WTC11 (cell line): Measurements from ENCODE around the gene CCNQ. TPM values are rescaled to one million over a fixed set of nuclear protein-coding genes. Genes with fewer than 3 reads are reported as not detected.

Experiments used
- ATAC-seq: fragments of 200-7000 bp; cut with Tn5 transposase; 2 replicates; pipeline ENCODE4 v1.10.0; 2021; ENCODE audit warnings: mild to moderate bottlenecking, moderate library complexity
- Bru-seq: library from RNA; stranded (reverse); fragments of 400-500 nt; gene quantifications from one replicate; lab custom pipeline; 2021; lab: Mats Ljungman, UMichigan
- CTCF ChIA-PET: fragments of 300-600 bp; sonication (Branson Sonifier 250); formaldehyde crosslinking; loops from one replicate; lab custom pipeline; 2021; ENCODE audit warnings: antibody characterized with exemption; lab: Charles Lee
- POLR2A ChIA-PET: fragments of 350-600 bp; sonication (Branson Sonifier 250); formaldehyde crosslinking; loops from one replicate; lab custom pipeline; 2021; ENCODE audit warnings: antibody characterized with exemption; lab: Charles Lee
- DNase-seq: peaks from one replicate; pipeline ENCODE4 v3.0.0; 2021; ENCODE audit warnings: low spot score
- H3K27ac Mint-ChIP-seq: 2 replicates; pipeline ENCODE4 v1.8.0; 2021; ENCODE audit warnings: mixed read lengths
- H3K27me3 Mint-ChIP-seq: 2 replicates; pipeline ENCODE4 v1.8.0; 2021; ENCODE audit warnings: low read depth, mild to moderate bottlenecking, moderate library complexity, mixed read lengths
- H3K36me3 Mint-ChIP-seq: 2 replicates; pipeline ENCODE4 v1.8.0; 2021; ENCODE audit warnings: mixed read lengths
- H3K4me1 Mint-ChIP-seq: 2 replicates; pipeline ENCODE4 v1.8.0; 2022; ENCODE audit warnings: mixed read lengths
- H3K4me3 Mint-ChIP-seq: 2 replicates; pipeline ENCODE4 v1.8.0; 2021; ENCODE audit warnings: mild to moderate bottlenecking, moderate library complexity, mixed read lengths
- H3K9me3 Mint-ChIP-seq: 2 replicates; pipeline ENCODE4 v1.8.0; 2021; ENCODE audit warnings: mixed read lengths
- AR ChIP-seq: fragments of 250-450 bp; sonication (Bioruptor Pico); IDR thresholded peaks from 2 replicates; pipeline ENCODE4 v1.9.0; 2021; ENCODE audit warnings: mild to moderate bottlenecking
- ATF3 ChIP-seq: sonication (generic); formaldehyde crosslinking; conservative IDR thresholded peaks from 2 replicates; pipeline ENCODE4 v1.8.1; 2022; ENCODE audit warnings: mild to moderate bottlenecking, missing genetic modification reagents
- ATF6 ChIP-seq: sonication (generic); formaldehyde crosslinking; IDR thresholded peaks from 2 replicates; pipeline ENCODE4 v1.8.1; 2023; ENCODE audit warnings: mild to moderate bottlenecking, missing genetic modification reagents
- CREM ChIP-seq: sonication (generic); formaldehyde crosslinking; IDR thresholded peaks from 2 replicates; pipeline ENCODE4 v1.8.1; 2022; ENCODE audit warnings: mild to moderate bottlenecking, missing genetic modification reagents, moderate library complexity
- E2F5 ChIP-seq: sonication (generic); formaldehyde crosslinking; IDR thresholded peaks from 2 replicates; pipeline ENCODE4 v1.8.1; 2022; ENCODE audit warnings: mild to moderate bottlenecking, moderate library complexity, missing genetic modification reagents
- ESRRA ChIP-seq: sonication (generic); formaldehyde crosslinking; IDR thresholded peaks from 2 replicates; pipeline ENCODE4 v1.8.1; 2022; ENCODE audit warnings: mild to moderate bottlenecking, missing genetic modification reagents, borderline replicate concordance
- HMGA2 ChIP-seq: fragments of 250-450 bp; sonication (Bioruptor Pico); IDR thresholded peaks from 2 replicates; pipeline ENCODE4 v1.4.0; 2021; ENCODE audit warnings: mild to moderate bottlenecking, moderate library complexity
- HMGXB4 ChIP-seq: sonication (generic); formaldehyde crosslinking; IDR thresholded peaks from 2 replicates; pipeline ENCODE4 v1.8.1; 2023; ENCODE audit warnings: mild to moderate bottlenecking, moderate library complexity, missing genetic modification reagents
- IRF1 ChIP-seq: sonication (generic); formaldehyde crosslinking; IDR thresholded peaks from 2 replicates; pipeline ENCODE4 v1.8.0; 2023; ENCODE audit warnings: missing genetic modification reagents
- MAX ChIP-seq: sonication (generic); formaldehyde crosslinking; IDR thresholded peaks from 2 replicates; pipeline ENCODE4 v1.8.0; 2022; ENCODE audit warnings: mild to moderate bottlenecking, missing genetic modification reagents
- MXD4 ChIP-seq: fragments of 250-450 bp; sonication (Bioruptor Pico); IDR thresholded peaks from 2 replicates; pipeline ENCODE4 v1.8.0; 2021; ENCODE audit warnings: mild to moderate bottlenecking, moderate library complexity, borderline replicate concordance
- SMAD4 ChIP-seq: sonication (generic); formaldehyde crosslinking; IDR thresholded peaks from 2 replicates; pipeline ENCODE4 v1.8.0; 2022; ENCODE audit warnings: mild to moderate bottlenecking, missing genetic modification reagents
- SP1 ChIP-seq: sonication (generic); formaldehyde crosslinking; conservative IDR thresholded peaks from 2 replicates; pipeline ENCODE4 v1.8.1; 2022; ENCODE audit warnings: missing genetic modification reagents
- STAT6 ChIP-seq: sonication (generic); formaldehyde crosslinking; conservative IDR thresholded peaks from 2 replicates; pipeline ENCODE4 v1.8.1; 2023; ENCODE audit warnings: mild to moderate bottlenecking, low read depth, missing genetic modification reagents, moderate library complexity
- TEAD4 ChIP-seq: sonication (generic); formaldehyde crosslinking; IDR thresholded peaks from 2 replicates; pipeline ENCODE4 v1.8.0; 2022; ENCODE audit warnings: mild to moderate bottlenecking, missing genetic modification reagents
- USF1 ChIP-seq: sonication (generic); formaldehyde crosslinking; IDR thresholded peaks from 2 replicates; pipeline ENCODE4 v1.8.0; 2022; ENCODE audit warnings: mild to moderate bottlenecking, missing genetic modification reagents
- ZBTB21 ChIP-seq: sonication (generic); formaldehyde crosslinking; IDR thresholded peaks from 2 replicates; pipeline ENCODE4 v1.8.1; 2023; ENCODE audit warnings: mild to moderate bottlenecking, missing genetic modification reagents, borderline replicate concordance
- ZMAT4 ChIP-seq: fragments of 250-450 bp; sonication (Bioruptor Pico); IDR thresholded peaks from 2 replicates; pipeline ENCODE4 v1.9.0; 2021; ENCODE audit warnings: mild to moderate bottlenecking
- ZNF219 ChIP-seq: sonication (generic); formaldehyde crosslinking; IDR thresholded peaks from 2 replicates; pipeline ENCODE4 v1.8.0; 2023; ENCODE audit warnings: missing genetic modification reagents, mild to moderate bottlenecking, borderline replicate concordance
- ZNF263 ChIP-seq: sonication (generic); formaldehyde crosslinking; IDR thresholded peaks from 2 replicates; pipeline ENCODE4 v1.8.1; 2022; ENCODE audit warnings: low read depth, mild to moderate bottlenecking, moderate library complexity, missing genetic modification reagents
- ZNF416 ChIP-seq: fragments of 250-450 bp; sonication (Bioruptor Pico); IDR thresholded peaks from 2 replicates; pipeline ENCODE4 v1.9.0; 2021; ENCODE audit warnings: mild to moderate bottlenecking, inconsistent platforms
- long read RNA-seq, 3 experiments: library from RNA in 1 of 3; library from capped mRNA in 1 of 3; library from polyadenylated mRNA in 1 of 3; unstranded in 2 of 3; stranded (forward) in 1 of 3; transcript quantifications; one replicate each; pipeline ENCODE4 v2.0.0, GENCODE V29; 2021
- total RNA-seq: library from RNA; stranded (reverse); gene quantifications from 3 replicates; pipeline ENCODE4 v1.2.3, GENCODE V29; 2021

CCNQ gene
- total RNA-seq (15.2 to 17.4 TPM (median 15.4 TPM) in 3 replicates), Bru-seq, nascent RNA (percentile 53 among the genes with signal in this experiment)
- long read RNA-seq, experiment 1, transcript CCNQ-207 (5 exons, 1,160 nt): minor isoform, 5 of 49 reads
- long read RNA-seq, experiment 1, transcript CCNQ-204 (5 exons, 1,306 nt): major isoform, 28 of 49 reads
- long read RNA-seq, experiment 1, transcript CCNQ-202 (5 exons, 1,164 nt): minor isoform, 9 of 49 reads
- long read RNA-seq, experiment 1, partial matches to known transcripts: 0 of 49 reads
- long read RNA-seq, experiment 1, other reads (novel, unspliced or antisense): 4 of 49 reads
- long read RNA-seq, experiment 2, transcript CCNQ-202 (5 exons, 1,164 nt): minor isoform, 6 of 34 reads
- long read RNA-seq, experiment 2, transcript CCNQ-204 (5 exons, 1,306 nt): major isoform, 20 of 34 reads
- long read RNA-seq, experiment 2, partial matches to known transcripts: 2 of 34 reads
- long read RNA-seq, experiment 2, other reads (novel, unspliced or antisense): 6 of 34 reads
- long read RNA-seq, experiment 3: 0 reads

- Mint-ChIP-seq H3K4me1 (peaks cover 13% of the 10 kb centered on the region), H3K9me3 (no peaks in the 10 kb centered on the region), H3K27me3 (peaks cover 4% of the 10 kb centered on the region; the same call in 1 of the 2 replicates), H3K36me3 (peaks cover 5% of the 10 kb centered on the region), H3K27ac (no peak within 1 kb of the TSS), H3K4me3 (peak within 1 kb of the TSS; percentile 76)
- ATAC-seq: peak; percentile 48
- CTCF ChIA-PET: interaction anchor here (0.6 to 3.2 kb wide), 9 partner anchors 9 to 138 kb away, joined by 3 to 15 read pairs (median 5); no protein-coding TSS in a partner anchor
- POLR2A ChIA-PET: interaction anchor here (0.6 to 0.8 kb wide), 2 partner anchors 20 to 88 kb away, joined by 3 read pairs; no protein-coding TSS in a partner anchor
- peak; percentile 22 for DNase-seq
- TF ChIP-seq HMGA2 (CRISPR knock-in tag) (no peak), HMGXB4 (CRISPR knock-in tag) (0 out of 2 replicates have a peak, but pooled peaks have one; percentile 44), ATF3 (CRISPR knock-in tag) (no peak), ESRRA (CRISPR knock-in tag) (no peak), E2F5 (CRISPR knock-in tag) (no peak), ZNF263 (CRISPR knock-in tag) (no peak), ATF6 (no peak), MAX (CRISPR knock-in tag) (no peak), SMAD4 (CRISPR knock-in tag) (no peak), ZNF219 (CRISPR knock-in tag) (no peak), AR (CRISPR knock-in tag) (no peak), ZBTB21 (CRISPR knock-in tag) (no peak), USF1 (no peak), ZMAT4 (no peak), SP1 (CRISPR knock-in tag) (0 out of 2 replicates have a peak, but pooled peaks have one; percentile 25), STAT6 (CRISPR knock-in tag) (no peak), MXD4 (CRISPR knock-in tag) (no peak), TEAD4 (CRISPR knock-in tag) (no peak), ZNF416 (CRISPR knock-in tag) (no peak), IRF1 (CRISPR knock-in tag) (no peak), CREM (0 out of 2 replicates have a peak, but pooled peaks have one; percentile 8)
Measured at GRCh38 chrX:153598541-153599191, at the start of gene CCNQ. TSS of gene CCNQ (minus strand) at chrX:153599139. CDS start at chrX:153599073, 66 bp downstream.
